ENCODE measurements around the gene CAMSAP2.

CAMSAP2 gene

GRCh38 chr1:200899954-200900867 lies 161.5 kb downstream of the CAMSAP2 start:
- DNase-seq (ENCODE audit: low spot score) = no peak

DNA sequence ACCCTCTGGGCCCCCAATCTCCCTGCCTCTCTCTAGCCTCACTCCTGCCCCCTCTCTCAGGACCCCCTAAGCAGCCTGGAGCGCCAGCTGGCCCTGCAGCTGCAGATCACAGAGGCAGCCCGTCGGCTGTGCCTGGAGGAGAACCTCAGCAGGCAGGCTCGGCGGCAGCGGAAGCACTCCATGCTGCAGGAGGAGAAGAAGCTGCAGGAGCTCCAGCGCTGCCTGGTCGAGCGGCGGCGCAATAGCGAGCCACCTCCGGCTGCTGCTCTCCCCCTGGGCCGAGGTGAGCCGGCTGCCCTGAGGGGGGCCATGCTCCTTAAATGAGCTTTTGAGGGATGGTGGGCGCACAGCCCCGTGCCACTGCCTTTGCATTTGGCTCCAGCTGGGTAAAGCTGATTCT lies 162.2 kb downstream of the CAMSAP2 start:
- DNase-seq (ENCODE audit: low spot score) = peak; percentile 38

- no peak for DNase-seq (ENCODE audit: low spot score)
Measured at GRCh38 chr1:200901350-200901749, 162.7 kb downstream of the CAMSAP2 start.

- no peak for DNase-seq (ENCODE audit: low spot score)
Measured at GRCh38 chr1:200901796-200902444, 163.2 kb downstream of the CAMSAP2 start.

DNA sequence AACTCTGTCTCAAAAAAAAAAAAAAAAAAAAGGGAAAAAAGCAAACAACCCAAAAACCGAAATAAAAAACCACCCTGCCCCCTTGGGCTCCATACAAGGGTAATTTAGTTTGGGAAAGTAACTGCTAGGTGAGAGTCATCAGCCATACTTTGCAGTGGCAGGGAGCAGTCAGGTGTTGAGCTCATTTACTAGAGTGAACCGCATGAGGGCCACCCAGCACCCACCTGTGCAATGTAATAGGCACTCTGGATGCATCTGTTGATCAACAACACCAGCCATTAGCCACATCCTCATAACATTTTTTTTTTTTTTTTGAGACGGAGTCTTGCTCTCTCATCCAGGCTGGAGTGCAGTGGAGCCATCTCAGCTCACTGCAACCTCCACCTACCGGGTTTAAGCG lies 165.1 kb downstream of the CAMSAP2 start:
- DNase-seq (ENCODE audit: low spot score) = no peak

DNA sequence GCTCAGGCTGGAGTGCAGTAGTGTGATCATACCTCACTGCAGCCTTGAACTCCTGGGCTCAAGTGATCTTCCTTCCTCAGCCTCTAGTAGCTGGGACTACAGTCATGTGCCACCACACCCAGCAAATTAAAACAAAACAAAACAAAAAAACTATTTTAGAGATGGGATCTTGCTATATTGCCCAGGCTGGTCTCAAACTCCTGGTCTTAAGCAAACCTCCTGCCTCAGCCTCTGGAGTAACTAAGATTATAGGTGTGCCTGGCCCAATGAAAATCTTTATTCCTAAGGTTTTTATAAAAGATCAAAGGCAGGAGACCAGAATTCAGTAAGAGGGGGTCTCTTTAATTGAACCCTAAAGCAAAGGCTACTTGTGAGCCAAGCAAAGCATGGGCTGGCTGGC lies 166.1 kb downstream of the CAMSAP2 start:
- no peak for DNase-seq (ENCODE audit: low spot score)

- no peak for DNase-seq (ENCODE audit: low spot score)
Measured at GRCh38 chr1:200905411-200906052, 166.8 kb downstream of the CAMSAP2 start.

DNA sequence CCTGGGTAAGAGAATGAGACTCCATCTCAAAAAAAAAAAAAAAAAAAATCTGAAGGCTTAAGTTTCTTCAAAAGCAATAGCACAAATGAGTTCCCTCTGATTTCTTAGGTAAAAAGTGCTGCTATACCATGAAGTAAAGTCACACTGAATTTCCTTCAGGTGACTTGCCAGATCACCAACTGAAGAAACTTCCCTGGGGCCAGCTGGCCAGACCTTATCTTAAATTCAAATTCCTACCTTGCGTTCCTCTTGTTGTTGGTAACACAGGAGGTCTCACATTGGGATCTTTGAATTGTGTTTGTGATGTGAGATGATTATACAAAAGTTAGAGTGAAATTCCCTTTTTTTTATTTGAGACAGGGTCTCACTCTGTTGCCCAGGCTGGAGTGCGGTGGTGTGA lies 167.8 kb downstream of the CAMSAP2 start:
- no peak for DNase-seq (ENCODE audit: low spot score)

DNA sequence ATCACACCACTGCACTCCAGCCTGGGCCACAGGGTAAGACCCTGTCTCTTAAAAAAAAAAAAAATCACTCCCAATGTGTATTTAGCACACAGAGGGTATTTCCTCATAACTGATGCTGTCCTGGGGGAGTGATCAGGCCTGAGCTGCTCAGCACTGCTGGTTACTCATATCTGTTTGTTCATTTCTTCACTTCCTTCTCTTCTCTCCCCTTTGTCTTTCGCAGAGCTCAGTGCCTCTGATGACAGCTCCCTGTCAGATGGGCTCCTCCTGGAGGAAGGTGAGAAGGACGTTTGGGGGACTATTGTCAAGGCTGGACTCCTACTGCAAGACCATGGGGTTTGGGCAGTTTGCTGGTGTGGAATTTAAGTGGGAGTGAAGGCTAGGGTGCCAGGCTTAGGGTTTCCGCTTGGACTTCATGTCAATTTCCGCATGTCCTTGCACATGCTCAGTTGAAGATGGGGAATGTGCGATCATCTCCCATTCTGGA lies 169.0 kb downstream of the CAMSAP2 start:
- no peak for DNase-seq (ENCODE audit: low spot score)

DNA sequence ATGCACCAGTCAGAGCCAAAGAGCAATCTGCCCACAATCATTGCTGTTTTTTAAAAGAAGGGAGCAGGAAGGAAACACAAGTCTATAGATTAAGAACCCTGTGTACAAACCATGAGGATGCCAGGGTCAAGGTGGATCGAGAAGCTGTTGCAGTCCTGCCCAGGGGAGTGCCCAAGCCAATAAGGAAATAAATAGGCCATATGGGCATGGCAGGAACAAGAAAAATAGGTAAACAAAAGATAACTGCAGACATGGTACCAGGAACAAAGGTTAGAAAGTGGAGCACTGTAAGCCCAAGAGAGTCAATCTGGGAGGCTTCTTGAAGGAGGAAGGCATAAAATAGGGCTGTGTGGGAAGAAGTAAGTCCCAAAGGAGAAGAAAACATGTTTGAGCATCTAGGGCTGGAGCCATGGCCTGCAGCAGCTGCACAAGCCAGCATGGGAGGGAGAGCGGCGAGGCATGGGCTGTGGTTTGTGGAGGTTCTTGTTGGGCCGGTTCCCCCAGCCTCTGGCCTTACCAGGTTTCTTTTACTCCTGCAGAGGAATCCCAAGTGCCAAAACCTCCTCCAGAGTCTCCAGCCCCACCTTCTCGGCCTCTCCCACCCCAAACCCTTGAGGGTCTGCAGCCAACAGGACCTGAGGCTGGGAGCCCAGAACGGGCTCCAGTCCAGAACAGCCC lies 169.6 kb downstream of the CAMSAP2 start:
- DNase-seq (ENCODE audit: low spot score) = no peak

DNA sequence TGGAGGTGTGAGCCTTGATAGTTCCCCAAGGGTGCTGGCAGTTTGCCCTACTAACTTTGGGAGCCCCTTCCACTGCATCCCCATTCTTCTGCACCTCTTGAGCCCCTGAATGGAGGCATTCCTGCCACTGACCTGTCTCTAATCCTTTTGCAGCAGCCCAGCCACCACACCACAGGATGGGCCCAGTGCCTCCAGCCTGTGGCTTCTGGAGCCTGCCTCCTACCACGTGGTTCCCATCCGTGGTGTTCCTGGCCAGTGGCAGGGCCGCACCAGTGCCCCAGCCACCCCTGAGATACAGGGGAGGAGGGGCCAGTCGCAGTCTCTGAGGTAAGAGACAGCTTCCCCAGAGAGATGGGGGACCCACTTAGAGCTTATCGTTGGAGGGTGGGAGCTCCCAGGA lies 170.4 kb downstream of the CAMSAP2 start:
- DNase-seq (ENCODE audit: low spot score) = no peak

DNA sequence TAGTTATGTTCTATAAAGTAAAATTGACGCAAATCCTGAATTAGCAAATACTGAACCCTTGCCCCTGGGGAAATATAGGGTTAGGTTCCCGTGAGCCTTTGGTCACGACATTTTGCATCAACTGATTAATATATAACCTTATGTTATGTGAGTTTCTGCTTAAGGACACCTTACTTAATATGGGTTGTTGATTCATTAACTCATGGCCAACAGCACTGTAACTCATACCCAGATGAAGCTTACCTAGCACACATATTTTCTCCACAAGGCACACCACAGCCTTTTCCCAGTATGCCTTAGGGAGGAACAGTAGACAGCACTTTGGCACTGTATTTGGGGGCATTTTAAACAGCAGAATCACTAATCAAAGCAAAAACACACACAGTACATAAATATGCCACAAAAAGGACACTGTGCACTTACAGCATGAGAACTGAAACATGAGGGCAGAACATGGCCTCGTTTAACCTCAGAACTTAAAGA lies 171.1 kb downstream of the CAMSAP2 start:
- no peak for DNase-seq (ENCODE audit: low spot score)
